ENCODE measurements around the gene ZNF761. TPM values are rescaled to one million over a fixed set of nuclear protein-coding genes. Genes with fewer than 3 reads are reported as not detected.
"Not testable (repeated sequence)": the region's sequence is repeated elsewhere in the genome, so short reads cannot be mapped to it uniquely, and the experiment has no call there.

ZNF761 gene
- total RNA-seq, 2 experiments from 2014 or later, result 8.7 to 10.0 TPM

DNA sequence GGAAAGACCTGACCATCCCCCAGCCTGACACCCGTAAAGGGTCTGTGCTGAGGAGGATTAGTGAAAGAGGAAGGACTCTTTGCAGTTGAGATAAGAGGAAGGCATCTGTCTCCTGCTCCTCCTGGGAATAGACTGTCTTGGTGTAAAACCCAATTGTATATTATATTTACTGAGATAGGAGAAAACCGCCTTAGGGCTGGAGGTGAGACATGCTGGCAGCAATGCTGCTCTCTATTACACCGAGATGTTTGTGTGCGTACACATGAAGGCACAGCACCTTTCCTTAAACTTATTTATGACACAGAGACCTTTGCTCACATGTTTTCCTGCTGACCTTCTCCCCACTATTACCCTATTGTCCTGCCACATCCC, 66.2 kb downstream of the ZNF761 start:
- DNase-seq; intact Hi-C loops (cut with micrococcal nuclease); H3K27me3 Mint-ChIP-seq (ENCODE audit: low read depth); H3K4me1 Mint-ChIP-seq (ENCODE audit: low read depth); CTCF ChIA-PET; H3K27ac Mint-ChIP-seq; H3K4me3 Mint-ChIP-seq: not testable (repeated sequence)
- Mint-ChIP-seq H3K9me3 (peaks cover 55% of the 10 kb centered on the region), H3K36me3 (ENCODE audit: low read depth) (peaks cover 34% of the 10 kb centered on the region)

DNA sequence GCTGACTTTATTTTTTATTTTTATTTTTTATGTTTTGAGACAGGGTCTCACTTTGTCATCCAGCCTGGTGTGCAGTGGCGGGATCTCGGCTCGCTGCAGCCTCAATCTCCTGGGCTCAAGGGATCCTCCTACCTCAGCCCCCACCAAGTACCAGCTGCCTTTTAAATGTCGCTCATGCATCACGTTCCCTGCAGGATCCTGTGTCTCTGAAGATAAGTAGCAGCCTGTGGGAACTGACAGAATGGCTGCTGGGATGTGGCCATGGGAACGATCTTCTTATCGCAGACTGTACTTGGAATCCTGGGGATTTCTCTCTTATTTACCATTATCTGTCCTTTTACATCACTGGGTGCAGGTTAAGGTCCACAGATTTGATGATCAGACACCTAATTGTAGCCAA, 71.4 kb downstream of the ZNF761 start:
- H3K4me3 Mint-ChIP-seq; DNase-seq; intact Hi-C loops (cut with micrococcal nuclease); H3K27ac Mint-ChIP-seq; H3K4me1 Mint-ChIP-seq (ENCODE audit: low read depth); H3K36me3 Mint-ChIP-seq (ENCODE audit: low read depth); CTCF ChIA-PET: not testable (repeated sequence)
- peaks cover 21% of the 10 kb centered on the region for H3K9me3 Mint-ChIP-seq
- H3K27me3 Mint-ChIP-seq (ENCODE audit: low read depth), result peaks cover 23% of the 10 kb centered on the region

DNA sequence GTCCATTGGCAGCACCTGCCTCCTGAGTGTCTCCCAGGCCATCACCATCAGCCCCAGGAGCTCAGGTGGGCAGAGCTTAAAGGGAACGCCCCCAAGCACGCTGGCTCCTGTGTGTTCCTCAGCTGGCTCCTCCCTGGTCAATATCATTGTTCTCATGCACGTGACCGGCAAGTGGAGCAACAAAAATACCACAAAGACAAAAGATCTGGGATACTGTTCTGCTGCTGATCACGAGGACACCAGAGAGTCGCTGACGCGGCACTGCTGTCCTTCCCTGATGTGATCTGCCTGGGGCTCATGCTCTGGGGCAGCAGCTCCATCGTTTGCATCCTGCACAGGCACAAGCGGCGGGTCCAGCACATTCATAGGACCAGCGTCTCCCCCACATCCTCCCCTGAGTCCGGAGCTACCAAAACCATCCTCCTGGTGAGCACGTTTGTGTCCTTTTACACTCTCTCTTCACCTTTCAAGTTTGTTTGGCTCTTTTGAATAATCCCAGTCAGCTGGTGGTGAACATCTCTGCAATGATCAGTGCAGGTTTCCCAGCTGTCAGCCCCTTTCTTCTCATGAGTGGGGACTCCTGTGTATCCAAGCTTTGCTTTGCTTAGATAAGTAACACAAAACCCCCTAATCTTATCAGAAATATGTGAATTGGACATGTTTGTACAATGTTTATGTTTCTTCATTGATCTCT, 72.0 kb downstream of the ZNF761 start:
- intact Hi-C loops (cut with micrococcal nuclease), result not testable (repeated sequence)

DNA sequence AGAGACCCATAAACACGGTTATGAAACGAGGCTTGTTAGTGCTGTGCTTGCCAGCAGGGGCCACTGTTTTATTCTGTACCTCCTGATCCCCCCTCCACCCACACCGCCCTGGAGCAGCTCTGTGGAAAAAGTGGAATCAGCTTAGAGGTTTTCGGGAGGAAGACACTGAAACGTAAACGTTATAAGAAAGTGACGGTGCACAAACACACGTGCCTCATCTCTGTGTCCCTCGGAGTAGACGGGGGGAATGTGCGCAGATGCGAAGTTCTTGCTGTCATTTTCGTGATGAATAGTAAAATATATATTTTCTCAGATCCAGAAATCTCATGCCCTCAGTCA, 72.5 kb downstream of the ZNF761 start:
- CTCF ChIA-PET; H3K36me3 Mint-ChIP-seq (ENCODE audit: low read depth); H3K4me3 Mint-ChIP-seq; intact Hi-C loops (cut with micrococcal nuclease); H3K4me1 Mint-ChIP-seq (ENCODE audit: low read depth); DNase-seq; H3K27ac Mint-ChIP-seq: not testable (repeated sequence)
- Mint-ChIP-seq H3K9me3 (peaks cover 13% of the 10 kb centered on the region), H3K27me3 (ENCODE audit: low read depth) (peaks cover 27% of the 10 kb centered on the region)

More for the DNA sequence above, 72.0 kb downstream of the ZNF761 start:
- H3K27ac Mint-ChIP-seq; DNase-seq; H3K4me1 Mint-ChIP-seq (ENCODE audit: low read depth); CTCF ChIA-PET; H3K36me3 Mint-ChIP-seq (ENCODE audit: low read depth); H3K4me3 Mint-ChIP-seq: not testable (repeated sequence)
- H3K9me3 Mint-ChIP-seq, result peaks cover 16% of the 10 kb centered on the region
- H3K27me3 Mint-ChIP-seq (ENCODE audit: low read depth), result peaks cover 27% of the 10 kb centered on the region

DNA sequence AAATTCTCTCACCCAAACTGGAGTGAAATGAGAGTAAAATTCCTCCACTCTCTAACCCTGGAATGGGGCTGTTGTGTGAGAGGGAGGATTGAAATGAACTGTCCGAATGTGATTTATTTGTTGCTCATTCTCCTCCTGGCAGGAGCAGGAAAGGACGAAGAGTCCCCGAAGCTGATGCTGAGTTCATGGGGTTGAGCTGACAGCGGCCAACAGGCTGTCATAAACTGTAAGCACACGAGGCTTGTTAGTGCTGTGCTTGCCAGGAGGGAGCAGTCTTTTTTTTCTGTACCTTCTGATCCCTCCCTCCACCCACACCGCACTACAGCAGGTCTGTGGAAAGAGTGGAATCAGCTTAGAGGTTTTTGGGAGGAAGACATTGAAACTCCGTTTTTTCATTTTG, 73.1 kb downstream of the ZNF761 start:
- peaks cover 13% of the 10 kb centered on the region for H3K9me3 Mint-ChIP-seq
- DNase-seq, result no peak
- H3K36me3 Mint-ChIP-seq (ENCODE audit: low read depth), result peaks cover 7% of the 10 kb centered on the region
- no peaks in the 10 kb centered on the region for H3K4me1 Mint-ChIP-seq (ENCODE audit: low read depth)
- H3K4me3 Mint-ChIP-seq, result no peak overlapping the region
- no peak overlapping the region for H3K27ac Mint-ChIP-seq
- intact Hi-C loops (cut with micrococcal nuclease), result no loop called here
- CTCF ChIA-PET, result no interaction called here
- H3K27me3 Mint-ChIP-seq (ENCODE audit: low read depth), result peaks cover 27% of the 10 kb centered on the region

DNA sequence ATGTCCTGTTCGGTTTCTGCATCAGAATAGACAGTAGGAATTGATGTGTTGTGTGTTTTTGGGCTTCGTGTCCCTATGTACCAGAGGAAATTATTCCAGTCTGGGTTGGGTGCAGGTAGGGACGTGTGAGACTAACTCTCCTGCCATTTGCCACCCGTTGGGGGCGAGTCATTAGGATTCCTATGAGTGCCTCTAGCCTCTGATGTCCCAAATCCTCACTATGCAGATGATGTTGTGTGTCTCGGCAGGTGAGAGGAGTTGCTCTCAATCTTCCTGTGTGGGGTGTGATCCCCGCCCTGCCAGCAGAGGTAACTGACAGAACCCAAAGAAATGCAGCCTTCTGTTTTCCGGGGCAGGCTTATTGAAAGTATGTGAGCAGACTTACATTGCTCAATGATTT, 74.9 kb downstream of the ZNF761 start:
- peaks cover 23% of the 10 kb centered on the region for H3K27me3 Mint-ChIP-seq (ENCODE audit: low read depth)
- H3K27ac Mint-ChIP-seq, result no peak overlapping the region
- intact Hi-C loops (cut with micrococcal nuclease), result no loop called here
- DNase-seq, result no peak
- peaks cover 5% of the 10 kb centered on the region for H3K9me3 Mint-ChIP-seq
- CTCF ChIA-PET, result no interaction called here
- H3K36me3 Mint-ChIP-seq (ENCODE audit: low read depth), result peaks cover 4% of the 10 kb centered on the region
- no peaks in the 10 kb centered on the region for H3K4me1 Mint-ChIP-seq (ENCODE audit: low read depth)
- H3K4me3 Mint-ChIP-seq, result no peak overlapping the region

Other genes with a start within 250 kb of the ZNF761 start
- gene ZNF665, start 238.6 kb upstream of the ZNF761 start, total RNA-seq, result 1 to 10 TPM; 4.3 to 5.5 TPM
- gene ZNF677, start 177.1 kb upstream of the ZNF761 start, total RNA-seq, result 1 to 10 TPM; 4.0 to 5.4 TPM
- gene VN1R2, start 173.7 kb upstream of the ZNF761 start, total RNA-seq, result not detected
- gene VN1R4, start 164.3 kb upstream of the ZNF761 start, total RNA-seq, result not detected
- 1 to 10 TPM; 4.3 to 4.5 TPM for gene ZNF845, start 98.2 kb upstream of the ZNF761 start, total RNA-seq
- gene ZNF525, start 66.3 kb upstream of the ZNF761 start, total RNA-seq, result 10 to 100 TPM; 16.2 to 17.4 TPM
- 1 to 10 TPM; 7.9 to 8.0 TPM for gene ZNF765, start 36.8 kb upstream of the ZNF761 start, total RNA-seq
- 1 to 10 TPM; 4.5 to 5.6 TPM for gene ZNF813, start 35.7 kb downstream of the ZNF761 start, total RNA-seq
- gene ZNF331, start 106.2 kb downstream of the ZNF761 start, total RNA-seq, result 10 to 100 TPM; 35.5 to 36.9 TPM
- gene DPRX, start 200.0 kb downstream of the ZNF761 start, total RNA-seq, result not detected

Measured in activated naive CD4-positive, alpha-beta T cell treated with anti-CD3 and anti-CD28 coated beads for 36 hours (primary cell).